Right lobe of liver (tissue), 6 donors: ENCODE data around the gene ESR2. TPM values are rescaled to one million over a fixed set of nuclear protein-coding genes. Genes with fewer than 3 reads are reported as not detected.

Source experiments
- ATAC-seq, 4 donors: fragments of 200-7000 bp; cut with Tn5 transposase; one replicate each; pipeline ENCODE4 v1.9.1; 2020; ENCODE audit warnings: mild to moderate bottlenecking in 4 of 4, moderate library complexity in 4 of 4
- DNase-seq, 3 donors: peaks; one replicate each; pipeline ENCODE4 v3.0.0-alpha.2; 2020
- H3K27ac ChIP-seq, 3 donors: fragments of 200-600 bp; one replicate each; pipeline ENCODE4 v1.8.0; 2022
- H3K27me3 ChIP-seq, 2 donors: fragments of 200-600 bp; one replicate each; pipeline ENCODE4 v1.8.0; 2022
- H3K36me3 ChIP-seq, 4 donors: fragments of 200-600 bp; sonication (generic) in 1 of 4; one replicate each; pipeline versions ENCODE4 v1.5.1 to v1.8.0; 2017 to 2022; ENCODE audit warnings: control low read depth in 1 of 4
- H3K4me1 ChIP-seq, 4 donors: fragments of 200-600 bp; sonication (generic) in 1 of 4; one replicate each; pipeline versions ENCODE4 v1.5.1 to v1.8.0; 2017 to 2022; ENCODE audit warnings: control low read depth in 1 of 4
- H3K4me3 ChIP-seq, 3 donors: fragments of 200-600 bp; one replicate each; pipeline ENCODE4 v1.8.0; 2022
- H3K9me3 ChIP-seq, 4 donors: fragments of 200-600 bp; sonication (generic) in 1 of 4; one replicate each; pipeline versions ENCODE4 v1.5.1 to v1.8.0; 2017 to 2022; ENCODE audit warnings: control low read depth in 1 of 4
- CTCF ChIP-seq, 4 donors: fragments of 200-600 bp in 3 of 4; fragments of 450-650 bp in 1 of 4; IDR thresholded peaks; one replicate each; pipeline versions ENCODE4 v1.5.1 to v1.8.0; 2016 to 2022; ENCODE audit warnings: antibody characterized with exemption in 4 of 4, mild to moderate bottlenecking in 2 of 4
- POLR2A ChIP-seq: fragments of 450-650 bp; IDR thresholded peaks from one replicate; pipeline ENCODE4 v1.6.1; 2017; ENCODE audit warnings: antibody characterized with exemption, mild to moderate bottlenecking
- WGBS: methylation state at CpG from one replicate; pipeline ENCODE4 v1.1.6; 2018; ENCODE audit warnings: low coverage, low lambda C conversion rate; ENCODE audit not compliant: insufficient coverage; ENCODE audit errors: missing lambda C conversion rate; 5-methylcytosine and 5-hydroxymethylcytosine counted together
- intact Hi-C, 2 donors: fragments of 100-400 bp; cut with DNase I; formaldehyde crosslinking; loops; one replicate each; pipeline versions ENCODE4 v1.11.2 to v1.14.1; 2022
- total RNA-seq, 6 experiments: library from RNA; depleted of rRNA in 2 of 6; stranded (reverse); fragments of >200 nt in 2 of 6; fragmentation: NEBNext Ultra II Directional in 3 of 6; extraction: Animal tissue kit (Norgen Biotek cat#: 25700) in 3 of 6; gene quantifications; one replicate each; pipeline versions ENCODE4 v1.1.0 to v1.2.4, GENCODE V29; 2016 to 2023
- donor health status: DM: no; HTN: yes; CAD: no.
- donor health status: DM: no; HTN: no; CAD: no.
- donor health status: DM: no; HTN: no; CAD: no.
- donor health status: DM: no; HTN: yes; CAD: no.
- donor health status: DM: no; HTN: yes; CAD: no.

ESR2 gene
- total RNA-seq, 6 experiments from 2014 or later, result 0.04 TPM; not detected in 5

DNA sequence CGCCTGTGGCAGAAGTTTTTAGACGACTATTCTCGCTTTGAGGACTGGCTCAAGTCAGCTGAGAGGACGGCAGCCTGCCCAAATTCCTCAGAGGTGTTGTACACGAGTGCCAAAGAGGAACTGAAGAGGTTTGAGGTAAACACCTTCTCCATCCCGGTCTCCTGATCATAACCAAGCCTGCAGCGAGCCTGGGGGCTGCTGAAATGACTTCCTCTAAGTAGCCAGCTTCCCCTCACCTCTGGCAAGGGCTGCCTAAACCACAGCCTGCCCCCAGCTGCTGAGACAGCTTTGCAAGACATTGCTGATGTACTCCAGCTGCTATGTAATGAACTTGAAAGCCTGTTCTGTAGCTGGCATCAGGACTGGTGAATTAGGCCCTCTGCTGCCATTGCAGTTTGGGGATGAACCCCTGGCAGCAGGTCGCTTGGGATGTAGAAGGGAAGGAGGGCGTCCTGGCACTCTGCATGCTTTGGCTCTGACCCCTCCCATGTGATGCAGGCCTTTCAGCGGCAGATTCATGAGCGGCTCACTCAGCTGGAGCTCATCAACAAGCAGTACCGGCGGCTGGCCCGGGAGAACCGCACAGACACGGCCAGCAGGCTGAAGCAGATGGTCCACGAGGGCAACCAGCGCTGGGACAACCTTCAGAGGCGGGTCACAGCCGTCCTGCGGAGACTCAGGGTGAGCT lies 84.6 kb downstream of the ESR2 start:
- peak in 2 of 4 donors; percentile 12 to 29 for ATAC-seq
- no peak overlapping the region for H3K4me3 ChIP-seq
- no peaks in the 10 kb centered on the region for H3K27me3 ChIP-seq
- TF ChIP-seq CTCF (IDR thresholded peaks at IDR 0.05), result no peak
- TF ChIP-seq POLR2A, result no peak
- intact Hi-C loops, result no loop called here
- no peaks in the 10 kb centered on the region for H3K9me3 ChIP-seq
- no peaks in the 10 kb centered on the region for H3K4me1 ChIP-seq
- H3K36me3 ChIP-seq, result peaks cover 6 to 66% (median 34%) of the 10 kb centered on the region in 4 donors
- DNase-seq, result peak in 1 of 3 donors; percentile 55
- H3K27ac ChIP-seq, result no peak overlapping the region
- 40% methylated on average over 3 of the region's 21 CpGs for WGBS

DNA sequence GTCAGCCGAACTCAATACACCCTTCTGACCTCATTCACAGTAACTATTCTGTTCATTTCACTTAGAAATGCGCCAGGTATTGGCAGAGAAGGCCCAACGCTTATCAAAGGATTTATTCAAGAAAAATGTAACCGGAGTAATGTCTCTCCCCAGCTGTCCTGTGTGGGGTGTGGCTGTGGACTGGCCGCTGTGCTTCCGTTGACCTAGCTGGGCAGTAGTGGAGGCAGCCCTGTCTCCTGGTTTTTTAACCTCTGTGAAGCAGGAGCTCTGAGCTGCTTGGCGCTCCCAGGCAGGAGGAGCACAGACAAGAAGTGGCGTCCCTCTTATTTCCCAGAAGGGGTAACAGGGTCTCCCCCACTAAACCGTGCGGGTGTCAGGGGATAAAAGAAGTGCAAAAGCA lies 85.2 kb downstream of the ESR2 start:
- H3K27ac ChIP-seq, result no peak overlapping the region

DNA sequence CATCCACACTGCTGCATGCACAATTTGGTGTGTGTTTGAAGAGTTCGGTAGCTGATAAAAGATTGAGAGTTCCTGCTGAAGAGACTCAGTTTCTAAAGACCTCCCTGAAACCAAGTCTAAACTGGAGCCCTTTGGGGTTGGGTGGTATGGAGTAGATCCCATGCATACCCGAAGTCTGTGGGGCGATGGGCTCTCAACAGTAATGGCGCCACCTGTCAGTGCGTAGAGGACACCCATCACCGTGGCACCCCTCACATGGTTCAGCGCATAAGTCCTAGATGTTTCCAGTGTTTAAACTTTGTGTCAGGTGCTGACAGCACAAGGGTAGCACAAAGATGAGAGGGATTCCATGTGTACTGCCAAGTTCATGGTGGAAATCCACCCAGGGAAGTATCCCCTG lies 85.9 kb downstream of the ESR2 start:
- TF ChIP-seq POLR2A (no peak), CTCF (IDR thresholded peaks at IDR 0.05) (no peak)
- Histone ChIP-seq H3K27ac (no peak overlapping the region), H3K27me3 (no peaks in the 10 kb centered on the region), H3K9me3 (no peaks in the 10 kb centered on the region), H3K4me1 (no peaks in the 10 kb centered on the region), H3K36me3 (peaks cover 0 to 56% (median 27%) of the 10 kb centered on the region in 4 donors), H3K4me3 (no peak overlapping the region)
- peak in 2 of 4 donors; percentile 8 to 29 for ATAC-seq
- 89% methylated on average over 3 of the region's 7 CpGs for WGBS
- intact Hi-C loops, result no loop called here
- no peak for DNase-seq

More for the DNA sequence above, 85.2 kb downstream of the ESR2 start:
- WGBS, result 81% methylated on average over 5 of the region's 10 CpGs
- ATAC-seq, result no peak
- DNase-seq, result no peak
- Histone ChIP-seq H3K4me3 (no peak overlapping the region), H3K36me3 (peaks cover 4 to 60% (median 31%) of the 10 kb centered on the region in 4 donors), H3K27me3 (no peaks in the 10 kb centered on the region), H3K4me1 (no peaks in the 10 kb centered on the region), H3K9me3 (no peaks in the 10 kb centered on the region)
- TF ChIP-seq POLR2A (no peak), CTCF (IDR thresholded peaks at IDR 0.05) (no peak)
- intact Hi-C loops, result no loop called here

- no peaks in the 10 kb centered on the region for H3K27me3 ChIP-seq
- no peak overlapping the region for H3K27ac ChIP-seq
- H3K9me3 ChIP-seq, result no peaks in the 10 kb centered on the region
- DNase-seq (no peak), ATAC-seq (no peak)
- no peak for TF ChIP-seq POLR2A
- no peak for TF ChIP-seq CTCF (IDR thresholded peaks at IDR 0.05)
- 89% methylated on average over 3 of the region's 4 CpGs for WGBS
- peaks cover 0 to 6% (median 0%) of the 10 kb centered on the region in 4 donors for H3K4me1 ChIP-seq
- H3K36me3 ChIP-seq, result peaks cover 0 to 17% (median 8%) of the 10 kb centered on the region in 4 donors
- intact Hi-C loops, result no loop called here
- no peak overlapping the region for H3K4me3 ChIP-seq
Measured at GRCh38 chr14:64203366-64204006, 90.7 kb downstream of the ESR2 start.
